Astrocyte of the spinal cord (primary cell): ENCODE data around the gene PTPRO.

ENCODE experiments used
- DNase-seq: peaks from one replicate; pipeline ENCODE4 v3.0.0; 2011; ENCODE audit warnings: low read depth, low spot score
- H3K4me3 ChIP-seq: 2 replicates; pipeline ENCODE4 v1.5.1; 2011; ENCODE audit warnings: low read depth, mild to moderate bottlenecking, low read length, moderate library complexity
- in situ Hi-C: cut with HindIII; loops from 2 replicates; pipeline ENCODE4 v1.10.0; 2017; ENCODE audit warnings: low sequenced_read_pairs
- TF ChIP-seq, protein P1 (sequence below): IDR thresholded peaks from 2 replicates; pipeline ENCODE4 v1.5.1; 2012; ENCODE audit warnings: low read depth, mild to moderate bottlenecking, low read length, inconsistent platforms

The PTPRO gene

DNA sequence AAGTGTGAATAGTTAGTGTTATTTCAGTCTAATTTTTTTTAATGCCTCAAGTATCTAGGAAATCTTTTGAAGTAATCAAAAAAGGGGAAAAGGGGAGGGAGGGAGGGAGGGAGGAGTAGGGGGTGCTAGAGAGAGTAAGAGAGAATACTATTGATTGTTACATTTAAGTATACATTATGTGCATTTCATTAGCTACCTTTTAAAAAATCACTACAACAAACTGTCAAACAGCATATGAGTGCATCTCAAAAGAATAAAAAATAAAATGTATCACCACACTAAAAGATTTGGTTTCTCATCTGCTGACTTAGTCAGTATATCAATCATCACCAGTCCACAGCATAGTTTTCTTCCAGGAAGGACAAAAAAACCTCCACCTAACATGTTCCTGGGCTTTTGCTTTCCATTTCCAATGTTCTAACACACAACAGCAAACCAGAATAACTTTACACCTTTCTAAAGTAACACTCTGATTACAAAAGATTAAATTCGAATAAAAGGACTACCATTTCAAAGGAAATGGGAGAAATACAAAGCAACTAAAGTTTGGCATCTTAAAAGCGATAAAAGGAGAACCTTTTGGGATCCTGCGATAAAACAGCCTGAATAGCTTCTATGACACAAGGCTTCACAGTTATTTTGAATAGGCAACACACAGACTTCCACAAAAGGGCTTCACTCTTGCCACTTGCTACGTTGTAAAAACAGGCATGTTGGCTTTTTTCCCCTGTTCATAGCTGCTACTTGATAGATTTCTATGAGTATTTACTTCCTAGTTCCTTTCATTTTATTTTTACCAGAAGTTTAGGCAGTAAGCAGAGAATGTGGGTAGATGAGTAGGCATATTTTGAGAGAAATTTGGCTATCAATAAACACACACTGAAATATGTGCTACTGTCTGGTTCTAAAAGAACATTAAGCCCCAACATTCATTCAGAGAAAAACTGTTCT is 306.0 kb downstream of the PTPRO start:
- DNase-seq, result peak; percentile 51
- TF ChIP-seq, protein P1, sequence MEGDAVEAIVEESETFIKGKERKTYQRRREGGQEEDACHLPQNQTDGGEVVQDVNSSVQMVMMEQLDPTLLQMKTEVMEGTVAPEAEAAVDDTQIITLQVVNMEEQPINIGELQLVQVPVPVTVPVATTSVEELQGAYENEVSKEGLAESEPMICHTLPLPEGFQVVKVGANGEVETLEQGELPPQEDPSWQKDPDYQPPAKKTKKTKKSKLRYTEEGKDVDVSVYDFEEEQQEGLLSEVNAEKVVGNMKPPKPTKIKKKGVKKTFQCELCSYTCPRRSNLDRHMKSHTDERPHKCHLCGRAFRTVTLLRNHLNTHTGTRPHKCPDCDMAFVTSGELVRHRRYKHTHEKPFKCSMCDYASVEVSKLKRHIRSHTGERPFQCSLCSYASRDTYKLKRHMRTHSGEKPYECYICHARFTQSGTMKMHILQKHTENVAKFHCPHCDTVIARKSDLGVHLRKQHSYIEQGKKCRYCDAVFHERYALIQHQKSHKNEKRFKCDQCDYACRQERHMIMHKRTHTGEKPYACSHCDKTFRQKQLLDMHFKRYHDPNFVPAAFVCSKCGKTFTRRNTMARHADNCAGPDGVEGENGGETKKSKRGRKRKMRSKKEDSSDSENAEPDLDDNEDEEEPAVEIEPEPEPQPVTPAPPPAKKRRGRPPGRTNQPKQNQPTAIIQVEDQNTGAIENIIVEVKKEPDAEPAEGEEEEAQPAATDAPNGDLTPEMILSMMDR, result no peak
- in situ Hi-C loops, result no loop called here
- no peak overlapping the region for H3K4me3 ChIP-seq

DNA sequence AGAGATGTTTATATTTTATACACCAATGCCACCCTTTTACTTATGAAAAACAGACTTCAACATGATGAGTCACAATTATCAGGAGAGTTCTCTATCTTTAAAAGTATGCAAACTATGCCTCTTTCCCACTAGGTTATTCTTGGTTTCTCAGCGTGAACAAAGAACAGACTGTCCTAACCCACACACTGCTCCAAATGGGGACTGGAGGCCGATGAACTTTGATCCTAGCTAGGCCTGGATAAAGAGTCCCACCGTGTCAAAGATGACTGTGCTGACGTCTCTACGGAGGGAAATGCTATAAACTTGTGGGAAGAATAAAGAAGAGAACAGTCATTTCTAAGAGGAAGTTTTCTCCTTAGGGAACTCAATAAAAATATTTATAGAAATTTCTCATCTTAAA is 306.8 kb downstream of the PTPRO start:
- in situ Hi-C loops, result no loop called here
- DNase-seq, result peak; percentile 99
- H3K4me3 ChIP-seq, result no peak overlapping the region
- TF ChIP-seq, protein P1, result no peak

DNA sequence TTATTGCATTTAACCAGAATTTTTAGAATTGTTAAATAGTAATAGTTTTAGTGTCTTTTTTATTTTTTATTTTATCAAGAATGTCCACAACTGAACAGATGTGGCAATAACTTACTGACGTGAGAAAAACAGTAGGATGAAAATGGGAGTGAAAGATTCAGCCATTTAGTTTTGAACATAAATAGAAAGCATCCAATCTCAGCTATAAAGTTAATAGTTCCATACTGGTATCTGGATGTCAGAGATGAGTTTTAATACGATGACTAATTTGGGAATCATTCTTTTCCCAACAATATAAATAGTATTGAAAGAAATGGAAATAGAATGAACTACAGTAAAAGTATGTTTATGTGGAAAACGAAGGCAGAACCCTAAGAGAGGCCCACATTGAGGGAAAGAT is 307.5 kb downstream of the PTPRO start:
- peak; percentile 70 for DNase-seq
- no peak overlapping the region for H3K4me3 ChIP-seq
- in situ Hi-C loops, result no loop called here
- TF ChIP-seq, protein P1, result no peak

DNA sequence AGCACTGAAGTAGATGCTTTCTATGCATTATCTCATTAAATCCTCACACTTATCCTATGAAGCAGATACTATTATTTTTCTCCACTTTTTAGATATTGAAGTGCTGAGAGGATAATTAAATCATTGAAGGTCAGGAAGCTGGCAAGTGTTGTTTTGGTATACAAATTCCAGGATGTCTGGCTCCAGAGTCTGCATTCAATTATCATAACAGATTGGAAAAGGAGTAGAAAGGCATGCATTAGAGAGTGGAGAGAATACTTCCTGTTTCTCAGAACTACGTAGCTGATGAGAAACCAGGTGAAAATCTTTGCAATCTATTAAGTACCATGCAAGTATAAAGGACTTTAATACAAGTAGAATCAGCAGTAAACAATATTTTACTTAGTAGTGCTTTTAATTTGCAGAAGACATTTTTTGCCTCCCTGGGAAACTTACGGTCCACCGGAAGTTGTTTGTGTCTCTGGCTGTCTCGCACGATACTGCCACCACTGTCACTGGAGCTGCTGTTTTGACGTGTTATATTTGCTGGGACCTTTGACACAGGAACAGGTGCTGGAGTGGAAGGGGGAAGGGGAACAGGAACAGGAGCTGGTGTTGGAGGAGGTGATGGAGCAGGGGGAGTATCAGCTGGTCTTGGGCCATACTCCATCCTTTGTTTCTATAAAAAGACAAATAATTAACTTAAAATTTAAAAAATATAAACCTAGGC is 308.9 kb downstream of the PTPRO start:
- TF ChIP-seq, protein P1, result no peak
- H3K4me3 ChIP-seq, result no peak overlapping the region
- in situ Hi-C loops, result no loop called here
- DNase-seq, result no peak

- in situ Hi-C loops, result no loop called here
- no peak for DNase-seq
- H3K4me3 ChIP-seq, result no peak overlapping the region
- TF ChIP-seq, protein P1, result no peak
Observed at GRCh38 chr12:15632708-15633107, 310.4 kb downstream of the PTPRO start.

DNA sequence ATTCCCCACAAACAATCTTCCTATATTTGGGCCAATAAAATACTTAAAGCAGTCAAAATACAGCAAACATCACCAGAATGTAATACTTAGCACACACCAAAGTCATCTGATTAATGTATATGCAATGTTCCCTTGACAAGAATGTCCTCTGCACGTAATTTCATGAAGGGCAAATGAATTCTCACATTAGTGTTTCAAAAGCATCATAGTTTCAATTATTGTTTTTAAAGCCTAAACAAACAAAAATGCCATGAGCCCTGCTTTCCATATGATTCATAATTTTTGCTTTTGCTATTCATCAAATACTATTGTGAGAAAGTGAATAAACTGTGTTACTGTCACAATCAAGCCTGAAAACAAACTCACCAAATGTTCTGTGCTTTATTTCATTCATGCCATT is 310.9 kb downstream of the PTPRO start:
- no peak for DNase-seq
- in situ Hi-C loops, result no loop called here
- no peak overlapping the region for H3K4me3 ChIP-seq
- TF ChIP-seq, protein P1, result no peak
